Esophagus squamous epithelium (tissue), 4 donors: Measurements from ENCODE around the gene GNRHR.

Source experiments
- CTCF ChIP-seq, 6 experiments: fragments of 450-650 bp in 4 of 6; fragments of 200-600 bp in 2 of 6; sonication (generic) in 2 of 6; IDR thresholded peaks; one replicate each; pipeline ENCODE4 v1.5.1; 2016 to 2019; ENCODE audit warnings: antibody characterized with exemption in 6 of 6, mild to moderate bottlenecking in 4 of 6, moderate library complexity in 4 of 6
- POLR2A ChIP-seq, 4 donors: fragments of 450-650 bp; IDR thresholded peaks; one replicate each; pipeline ENCODE4 v1.6.1; 2017; ENCODE audit warnings: antibody characterized with exemption in 4 of 4, mild to moderate bottlenecking in 4 of 4, moderate library complexity in 3 of 4

- no peak for TF ChIP-seq CTCF (IDR thresholded peaks at IDR 0.05)
- TF ChIP-seq POLR2A (IDR thresholded peaks at IDR 0.05): no peak
These were observed 59.5 kb downstream of the GNRHR start for GRCh38 chr4:67694662-67695061.
